ENCODE measurements around the gene TMC8. TPM values are rescaled to one million over a fixed set of nuclear protein-coding genes. Genes with fewer than 3 reads are reported as not detected.

Gene TMC8
- polyA plus RNA-seq, 4 donors, result 1.3 to 7.8 (median 4.9) TPM

- peaks cover 2 to 53% (median 6%) of the 10 kb centered on the region in 3 donors for H3K4me1 ChIP-seq (ENCODE audit: control insufficient read depth in 3 of 3, insufficient read depth in 2 of 3, low read depth in 1 of 3, low read length in 2 of 3)
- H3K27ac ChIP-seq (ENCODE audit: low read depth in 1 of 3, low read length in 2 of 3), result peak overlapping the region; percentile 45 to 83 (median 73)
- DNase-seq (no peak), FAIRE-seq (no peak)
- H3K27me3 ChIP-seq (ENCODE audit: control insufficient read depth in 3 of 3, insufficient read depth in 3 of 3, low read length in 3 of 3), result peaks cover 0 to 15% (median 0%) of the 10 kb centered on the region in 3 donors
- H3K36me3 ChIP-seq (ENCODE audit: control insufficient read depth in 3 of 3, insufficient read depth in 2 of 3, low read depth in 1 of 3, low read length in 3 of 3), result peaks cover 2 to 29% (median 6%) of the 10 kb centered on the region in 3 donors
- 59 to 70% (median 69%) methylated on average over 4 of the region's 4 CpGs for WGBS, 3 donors
- peak overlapping the region in 1 of 3 donors; percentile 31 for H3K4me3 ChIP-seq (ENCODE audit: low read depth in 1 of 3, low read length in 3 of 3)
- H3K9me3 ChIP-seq (ENCODE audit: control insufficient read depth in 2 of 2, insufficient read depth in 1 of 2, low read depth in 1 of 2, low read length in 1 of 2), result no peaks in the 10 kb centered on the region
Observed at GRCh38 chr17:78129351-78130089, 1.1 kb upstream of the TMC8 start.

DNA sequence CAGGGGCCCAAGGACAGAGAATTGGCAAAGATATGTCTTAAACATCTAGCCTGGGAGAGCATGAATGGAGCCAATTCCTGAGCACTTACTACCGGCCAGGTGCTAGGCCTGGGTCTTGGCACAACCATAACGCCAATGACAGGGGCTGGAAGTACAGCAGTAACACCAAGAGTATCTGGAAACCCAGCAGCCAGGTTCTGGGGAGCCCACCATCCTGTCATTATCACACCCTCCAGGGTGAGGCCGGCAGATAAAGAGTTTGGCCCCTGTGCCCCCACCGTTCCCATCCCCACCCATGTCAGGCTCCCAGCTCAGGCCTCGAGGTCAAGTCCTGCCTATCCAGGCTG is 508 bp upstream of the TMC8 start:
- Histone ChIP-seq H3K4me3 (ENCODE audit: low read depth in 1 of 3, low read length in 3 of 3) (peak overlapping the region in 1 of 3 donors; percentile 31), H3K27me3 (ENCODE audit: control insufficient read depth in 3 of 3, insufficient read depth in 3 of 3, low read length in 3 of 3) (peaks cover 0 to 15% (median 0%) of the 10 kb centered on the region in 3 donors), H3K9me3 (ENCODE audit: control insufficient read depth in 2 of 2, insufficient read depth in 1 of 2, low read depth in 1 of 2, low read length in 1 of 2) (no peaks in the 10 kb centered on the region), H3K36me3 (ENCODE audit: control insufficient read depth in 3 of 3, insufficient read depth in 2 of 3, low read depth in 1 of 3, low read length in 3 of 3) (peaks cover 0 to 24% (median 6%) of the 10 kb centered on the region in 3 donors), H3K27ac (ENCODE audit: low read depth in 1 of 3, low read length in 2 of 3) (peak overlapping the region in 2 of 3 donors; percentile 25 to 83), H3K4me1 (ENCODE audit: control insufficient read depth in 3 of 3, insufficient read depth in 2 of 3, low read depth in 1 of 3, low read length in 2 of 3) (peaks cover 2 to 53% (median 6%) of the 10 kb centered on the region in 3 donors)
- 21 to 30% (median 29%) methylated on average over 5 of the region's 5 CpGs for WGBS, 3 donors
- no peak for DNase-seq
- FAIRE-seq, result no peak

GRCh38 chr17:78131172-78132083 is 857 bp downstream of the TMC8 start:
- Histone ChIP-seq H3K4me1 (ENCODE audit: control insufficient read depth in 3 of 3, insufficient read depth in 2 of 3, low read depth in 1 of 3, low read length in 2 of 3) (peaks cover 2 to 42% (median 6%) of the 10 kb centered on the region in 3 donors), H3K27ac (ENCODE audit: low read depth in 1 of 3, low read length in 2 of 3) (peak overlapping the region in 1 of 3 donors; percentile 53), H3K4me3 (ENCODE audit: low read depth in 1 of 3, low read length in 3 of 3) (peak overlapping the region; percentile 29 to 59 (median 58)), H3K36me3 (ENCODE audit: control insufficient read depth in 3 of 3, insufficient read depth in 2 of 3, low read depth in 1 of 3, low read length in 3 of 3) (peaks cover 0 to 10% (median under 1%) of the 10 kb centered on the region in 3 donors), H3K9me3 (ENCODE audit: control insufficient read depth in 2 of 2, insufficient read depth in 1 of 2, low read depth in 1 of 2, low read length in 1 of 2) (no peaks in the 10 kb centered on the region), H3K27me3 (ENCODE audit: control insufficient read depth in 3 of 3, insufficient read depth in 3 of 3, low read length in 3 of 3) (peaks cover 0 to 15% (median 0%) of the 10 kb centered on the region in 3 donors)
- peak in 1 of 2 donors; percentile 60 for DNase-seq
- 17 to 22% (median 20%) methylated on average over 52 to 74 of the region's 74 CpGs for WGBS, 3 donors
- no peak for FAIRE-seq

DNA sequence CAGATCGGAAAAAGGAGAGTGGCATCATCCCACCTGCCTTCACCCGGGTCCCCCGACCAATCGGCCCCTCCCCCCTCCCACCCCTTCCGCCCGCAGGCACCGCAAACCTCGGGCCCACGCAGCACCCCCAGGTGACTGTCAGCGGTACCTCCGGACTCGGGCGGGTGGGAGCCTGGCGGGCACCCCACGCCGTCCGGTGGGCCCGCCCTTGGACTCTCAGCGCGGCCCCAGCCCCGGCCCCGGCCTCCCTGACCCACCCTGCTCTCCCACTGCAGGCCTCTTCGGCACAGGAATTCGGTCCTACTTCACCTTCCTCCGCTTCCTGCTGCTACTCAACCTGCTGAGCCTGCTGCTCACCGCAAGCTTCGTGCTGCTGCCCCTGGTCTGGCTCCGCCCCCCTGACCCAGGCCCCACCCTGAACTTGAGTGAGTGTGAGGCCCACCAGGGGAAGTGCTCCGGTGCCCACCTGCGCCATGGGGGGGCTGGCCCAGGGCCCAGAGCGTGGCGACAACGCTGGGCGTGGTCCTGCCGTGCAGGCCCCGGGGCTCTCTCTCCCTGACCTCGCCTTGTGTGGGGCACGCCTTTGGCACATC is 1.6 kb downstream of the TMC8 start:
- H3K27me3 ChIP-seq (ENCODE audit: control insufficient read depth in 3 of 3, insufficient read depth in 3 of 3, low read length in 3 of 3), result peaks cover 0 to 15% (median 0%) of the 10 kb centered on the region in 3 donors
- whole genome bisulfite sequencing, 3 donors, result 2 to 15% (median 10%) methylated on average over 23 to 38 of the region's 38 CpGs
- FAIRE-seq, result no peak
- DNase-seq, result peak; percentile 58 to 83
- H3K4me3 ChIP-seq (ENCODE audit: low read depth in 1 of 3, low read length in 3 of 3), result peak overlapping the region; percentile 29 to 59 (median 58)
- no peaks in the 10 kb centered on the region for H3K9me3 ChIP-seq (ENCODE audit: control insufficient read depth in 2 of 2, insufficient read depth in 1 of 2, low read depth in 1 of 2, low read length in 1 of 2)
- peaks cover 0 to 45% (median under 1%) of the 10 kb centered on the region in 3 donors for H3K4me1 ChIP-seq (ENCODE audit: control insufficient read depth in 3 of 3, insufficient read depth in 2 of 3, low read depth in 1 of 3, low read length in 2 of 3)
- no peak overlapping the region for H3K27ac ChIP-seq (ENCODE audit: low read depth in 1 of 3, low read length in 2 of 3)
- peaks cover 0 to 3% (median 0%) of the 10 kb centered on the region in 3 donors for H3K36me3 ChIP-seq (ENCODE audit: control insufficient read depth in 3 of 3, insufficient read depth in 2 of 3, low read depth in 1 of 3, low read length in 3 of 3)

GRCh38 chr17:78132767-78133178 is 2.2 kb downstream of the TMC8 start:
- DNase-seq, result no peak
- no peak for FAIRE-seq
- Histone ChIP-seq H3K27me3 (ENCODE audit: control insufficient read depth in 3 of 3, insufficient read depth in 3 of 3, low read length in 3 of 3) (peaks cover 0 to 15% (median 0%) of the 10 kb centered on the region in 3 donors), H3K9me3 (ENCODE audit: control insufficient read depth in 2 of 2, insufficient read depth in 1 of 2, low read depth in 1 of 2, low read length in 1 of 2) (no peaks in the 10 kb centered on the region), H3K4me3 (ENCODE audit: low read depth in 1 of 3, low read length in 3 of 3) (peak overlapping the region in 1 of 3 donors; percentile 59), H3K36me3 (ENCODE audit: control insufficient read depth in 3 of 3, insufficient read depth in 2 of 3, low read depth in 1 of 3, low read length in 3 of 3) (peaks cover 0 to 3% (median 0%) of the 10 kb centered on the region in 3 donors), H3K27ac (ENCODE audit: low read depth in 1 of 3, low read length in 2 of 3) (no peak overlapping the region), H3K4me1 (ENCODE audit: control insufficient read depth in 3 of 3, insufficient read depth in 2 of 3, low read depth in 1 of 3, low read length in 2 of 3) (peaks cover 0 to 45% (median 0%) of the 10 kb centered on the region in 3 donors)
- WGBS, 3 donors, result 56 to 80% (median 74%) methylated on average over 9 of the region's 9 CpGs

GRCh38 chr17:78133179-78133951 is 2.8 kb downstream of the TMC8 start:
- WGBS, 3 donors, result 79 to 85% (median 82%) methylated on average over 30 of the region's 30 CpGs
- Histone ChIP-seq H3K4me3 (ENCODE audit: low read depth in 1 of 3, low read length in 3 of 3) (no peak overlapping the region), H3K27me3 (ENCODE audit: control insufficient read depth in 3 of 3, insufficient read depth in 3 of 3, low read length in 3 of 3) (peaks cover 0 to 15% (median 0%) of the 10 kb centered on the region in 3 donors), H3K36me3 (ENCODE audit: control insufficient read depth in 3 of 3, insufficient read depth in 2 of 3, low read depth in 1 of 3, low read length in 3 of 3) (peaks cover 0 to 3% (median 0%) of the 10 kb centered on the region in 3 donors), H3K4me1 (ENCODE audit: control insufficient read depth in 3 of 3, insufficient read depth in 2 of 3, low read depth in 1 of 3, low read length in 2 of 3) (peaks cover 0 to 43% (median 0%) of the 10 kb centered on the region in 3 donors), H3K9me3 (ENCODE audit: control insufficient read depth in 2 of 2, insufficient read depth in 1 of 2, low read depth in 1 of 2, low read length in 1 of 2) (no peaks in the 10 kb centered on the region), H3K27ac (ENCODE audit: low read depth in 1 of 3, low read length in 2 of 3) (no peak overlapping the region)
- DNase-seq, result no peak
- no peak for FAIRE-seq

GRCh38 chr17:78133971-78134898 is 3.7 kb downstream of the TMC8 start:
- FAIRE-seq, result no peak
- Histone ChIP-seq H3K4me3 (ENCODE audit: low read depth in 1 of 3, low read length in 3 of 3) (no peak overlapping the region), H3K36me3 (ENCODE audit: control insufficient read depth in 3 of 3, insufficient read depth in 2 of 3, low read depth in 1 of 3, low read length in 3 of 3) (peaks cover 0 to 3% (median 0%) of the 10 kb centered on the region in 3 donors), H3K27me3 (ENCODE audit: control insufficient read depth in 3 of 3, insufficient read depth in 3 of 3, low read length in 3 of 3) (peaks cover 0 to 15% (median 0%) of the 10 kb centered on the region in 3 donors), H3K27ac (ENCODE audit: low read depth in 1 of 3, low read length in 2 of 3) (no peak overlapping the region), H3K9me3 (ENCODE audit: control insufficient read depth in 2 of 2, insufficient read depth in 1 of 2, low read depth in 1 of 2, low read length in 1 of 2) (no peaks in the 10 kb centered on the region), H3K4me1 (ENCODE audit: control insufficient read depth in 3 of 3, insufficient read depth in 2 of 3, low read depth in 1 of 3, low read length in 2 of 3) (peaks cover 0 to 39% (median 0%) of the 10 kb centered on the region in 3 donors)
- DNase-seq, result peak; percentile 73 to 78
- 44 to 48% (median 48%) methylated on average over 35 to 39 of the region's 39 CpGs for WGBS, 3 donors
